ENCODE data around the gene ADGRG6.

Gene ADGRG6

GRCh38 chr6:142258757-142259156 lies 43.0 kb upstream of the ADGRG6 start:
- H3K23ac ChIP-seq (ENCODE audit: low read length), result no peak overlapping the region
- H2BK120ac ChIP-seq (ENCODE audit: insufficient read depth, low read length, poor library complexity), result no peak overlapping the region
- no peaks in the 10 kb centered on the region for H3K79me1 ChIP-seq (ENCODE audit: low read length)
- no peak overlapping the region for H2AK5ac ChIP-seq (ENCODE audit: low read length)
- H4K8ac ChIP-seq (ENCODE audit: low read depth, low read length), result no peak overlapping the region
- no peak overlapping the region for H4K91ac ChIP-seq (ENCODE audit: low read depth, low read length)
- H2BK12ac ChIP-seq (ENCODE audit: low read length), result no peak overlapping the region
- no peak overlapping the region for H3K18ac ChIP-seq (ENCODE audit: low read length)
- no peak overlapping the region for H3K27ac ChIP-seq (ENCODE audit: low read depth, low read length)
- H3K4me3 ChIP-seq (ENCODE audit: low read depth, low read length), result no peak overlapping the region
- WGBS (ENCODE audit: extremely low coverage, insufficient coverage, insufficient read length), result no CpG with 5 or more reads among the region's 8 CpGs
- no peaks in the 10 kb centered on the region for H3K79me2 ChIP-seq (ENCODE audit: control insufficient read depth, insufficient read depth, low read length, poor library complexity)
- H4K12ac ChIP-seq (ENCODE audit: low read depth, low read length), result no peak overlapping the region
- no peaks in the 10 kb centered on the region for H3K27me3 ChIP-seq (ENCODE audit: insufficient read depth, low read length)
- DNase-seq, result peak; percentile 21 to 60
- no peak overlapping the region for H3K4ac ChIP-seq (ENCODE audit: low read depth, low read length)
- no peak overlapping the region for H2AFZ ChIP-seq (ENCODE audit: insufficient read depth, low read length, poor library complexity)
- no peaks in the 10 kb centered on the region for H3K9me3 ChIP-seq (ENCODE audit: insufficient read depth, low read depth, low read length)
- H3K14ac ChIP-seq (ENCODE audit: low read length), result no peak overlapping the region
- no peak overlapping the region for H3K9ac ChIP-seq (ENCODE audit: low read length)
- no peak overlapping the region for H3K4me2 ChIP-seq (ENCODE audit: low read length)
- H2BK5ac ChIP-seq (ENCODE audit: low read depth, low read length, poor library complexity), result no peak overlapping the region
- H3K36me3 ChIP-seq (ENCODE audit: control insufficient read depth in 1 of 2, insufficient read depth in 2 of 2, low read length in 2 of 2), result no peaks in the 10 kb centered on the region
- no peaks in the 10 kb centered on the region for H3K4me1 ChIP-seq (ENCODE audit: control insufficient read depth in 1 of 2, insufficient read depth in 2 of 2, low read length in 2 of 2)

DNA sequence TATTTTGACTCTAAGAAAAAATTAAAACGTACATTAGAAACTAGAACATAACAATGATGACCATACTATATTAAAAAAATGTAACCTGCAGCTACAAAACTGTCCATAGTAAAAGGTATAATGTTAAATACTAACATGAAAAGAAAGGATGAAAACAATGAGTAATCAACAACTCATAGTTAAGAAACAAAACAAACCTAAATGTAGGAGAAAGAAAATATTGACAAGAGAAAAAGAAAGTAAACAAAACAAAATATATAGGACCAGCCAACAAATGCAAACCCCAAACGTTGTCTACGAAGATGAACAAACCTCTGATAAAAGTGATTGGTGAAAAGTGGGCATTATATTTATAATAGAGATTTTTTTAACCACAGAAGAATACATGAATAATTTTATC lies 41.1 kb upstream of the ADGRG6 start:
- H3K79me1 ChIP-seq (ENCODE audit: low read length), result no peaks in the 10 kb centered on the region
- H3K9ac ChIP-seq (ENCODE audit: low read length), result no peak overlapping the region
- no CpG with 5 or more reads among the region's 3 CpGs for WGBS (ENCODE audit: extremely low coverage, insufficient coverage, insufficient read length)
- no peak overlapping the region for H4K8ac ChIP-seq (ENCODE audit: low read depth, low read length)
- no peaks in the 10 kb centered on the region for H3K27me3 ChIP-seq (ENCODE audit: insufficient read depth, low read length)
- H3K4me2 ChIP-seq (ENCODE audit: low read length), result no peak overlapping the region
- no peak for DNase-seq
- H4K91ac ChIP-seq (ENCODE audit: low read depth, low read length), result no peak overlapping the region
- no peak overlapping the region for H4K12ac ChIP-seq (ENCODE audit: low read depth, low read length)
- H3K4ac ChIP-seq (ENCODE audit: low read depth, low read length), result no peak overlapping the region
- H2BK120ac ChIP-seq (ENCODE audit: insufficient read depth, low read length, poor library complexity), result no peak overlapping the region
- no peak overlapping the region for H2BK5ac ChIP-seq (ENCODE audit: low read depth, low read length, poor library complexity)
- H3K79me2 ChIP-seq (ENCODE audit: control insufficient read depth, insufficient read depth, low read length, poor library complexity), result no peaks in the 10 kb centered on the region
- no peak overlapping the region for H2AK5ac ChIP-seq (ENCODE audit: low read length)
- H2AFZ ChIP-seq (ENCODE audit: insufficient read depth, low read length, poor library complexity), result no peak overlapping the region
- H3K36me3 ChIP-seq (ENCODE audit: control insufficient read depth in 1 of 2, insufficient read depth in 2 of 2, low read length in 2 of 2), result no peaks in the 10 kb centered on the region
- no peak overlapping the region for H3K27ac ChIP-seq (ENCODE audit: low read depth, low read length)
- no peak overlapping the region for H3K23ac ChIP-seq (ENCODE audit: low read length)
- H3K4me1 ChIP-seq (ENCODE audit: control insufficient read depth in 1 of 2, insufficient read depth in 2 of 2, low read length in 2 of 2), result no peaks in the 10 kb centered on the region
- no peak overlapping the region for H3K4me3 ChIP-seq (ENCODE audit: low read depth, low read length)
- H2BK12ac ChIP-seq (ENCODE audit: low read length), result no peak overlapping the region
- H3K9me3 ChIP-seq (ENCODE audit: insufficient read depth, low read depth, low read length), result no peaks in the 10 kb centered on the region
- H3K14ac ChIP-seq (ENCODE audit: low read length), result no peak overlapping the region
- H3K18ac ChIP-seq (ENCODE audit: low read length), result no peak overlapping the region

- Histone ChIP-seq H3K27ac (ENCODE audit: low read depth, low read length) (no peak overlapping the region), H3K9me3 (ENCODE audit: insufficient read depth, low read depth, low read length) (no peaks in the 10 kb centered on the region)
Observed at GRCh38 chr6:142262231-142262630, 39.6 kb upstream of the ADGRG6 start.

DNA sequence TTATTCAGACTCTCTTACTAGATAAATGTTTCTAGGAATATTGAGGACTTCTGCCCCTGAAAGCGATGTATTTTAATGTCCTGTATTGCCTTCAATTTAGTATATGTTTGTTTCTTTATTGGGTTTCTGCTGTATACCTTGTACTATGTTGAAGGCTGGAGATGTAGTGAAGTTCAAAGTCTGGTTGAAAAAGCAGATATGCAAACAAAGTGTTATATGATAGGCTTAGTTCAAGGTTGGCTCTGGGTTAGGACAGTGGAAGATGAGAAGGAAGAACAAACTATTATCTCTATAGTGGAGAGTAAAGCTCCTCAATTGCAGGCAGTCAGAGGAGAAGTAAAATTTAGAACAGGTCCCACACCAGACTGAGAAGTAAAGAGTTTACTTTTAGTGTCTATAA lies 36.3 kb upstream of the ADGRG6 start:
- H3K23ac ChIP-seq (ENCODE audit: low read length), result no peak overlapping the region
- no peak overlapping the region for H4K12ac ChIP-seq (ENCODE audit: low read depth, low read length)
- no peak for DNase-seq
- no CpG with 5 or more reads among the region's 1 CpG for WGBS (ENCODE audit: extremely low coverage, insufficient coverage, insufficient read length)
- no peak overlapping the region for H3K27ac ChIP-seq (ENCODE audit: low read depth, low read length)
- H3K18ac ChIP-seq (ENCODE audit: low read length), result no peak overlapping the region
- H3K36me3 ChIP-seq (ENCODE audit: control insufficient read depth in 1 of 2, insufficient read depth in 2 of 2, low read length in 2 of 2), result no peaks in the 10 kb centered on the region
- no peak overlapping the region for H2BK12ac ChIP-seq (ENCODE audit: low read length)
- H3K27me3 ChIP-seq (ENCODE audit: insufficient read depth, low read length), result no peaks in the 10 kb centered on the region
- H2AK5ac ChIP-seq (ENCODE audit: low read length), result no peak overlapping the region
- no peak overlapping the region for H2AFZ ChIP-seq (ENCODE audit: insufficient read depth, low read length, poor library complexity)
- no peak overlapping the region for H3K4me2 ChIP-seq (ENCODE audit: low read length)
- H3K14ac ChIP-seq (ENCODE audit: low read length), result no peak overlapping the region
- H3K9ac ChIP-seq (ENCODE audit: low read length), result no peak overlapping the region
- H3K4me3 ChIP-seq (ENCODE audit: low read depth, low read length), result no peak overlapping the region
- H4K8ac ChIP-seq (ENCODE audit: low read depth, low read length), result no peak overlapping the region
- no peak overlapping the region for H4K91ac ChIP-seq (ENCODE audit: low read depth, low read length)
- no peak overlapping the region for H3K4ac ChIP-seq (ENCODE audit: low read depth, low read length)
- no peaks in the 10 kb centered on the region for H3K4me1 ChIP-seq (ENCODE audit: control insufficient read depth in 1 of 2, insufficient read depth in 2 of 2, low read length in 2 of 2)
- no peaks in the 10 kb centered on the region for H3K9me3 ChIP-seq (ENCODE audit: insufficient read depth, low read depth, low read length)
- H2BK120ac ChIP-seq (ENCODE audit: insufficient read depth, low read length, poor library complexity), result no peak overlapping the region
- no peak overlapping the region for H2BK5ac ChIP-seq (ENCODE audit: low read depth, low read length, poor library complexity)
- H3K79me2 ChIP-seq (ENCODE audit: control insufficient read depth, insufficient read depth, low read length, poor library complexity), result no peaks in the 10 kb centered on the region
- H3K79me1 ChIP-seq (ENCODE audit: low read length), result no peaks in the 10 kb centered on the region

More at GRCh38 chr6:142262231-142262630, 39.6 kb upstream of the ADGRG6 start:
- Histone ChIP-seq H3K27me3 (ENCODE audit: insufficient read depth, low read length) (no peaks in the 10 kb centered on the region), H4K12ac (ENCODE audit: low read depth, low read length) (no peak overlapping the region), H3K23ac (ENCODE audit: low read length) (no peak overlapping the region), H3K4me2 (ENCODE audit: low read length) (no peak overlapping the region), H3K9ac (ENCODE audit: low read length) (no peak overlapping the region), H4K8ac (ENCODE audit: low read depth, low read length) (no peak overlapping the region), H3K4me1 (ENCODE audit: control insufficient read depth in 1 of 2, insufficient read depth in 2 of 2, low read length in 2 of 2) (no peaks in the 10 kb centered on the region), H3K79me1 (ENCODE audit: low read length) (no peaks in the 10 kb centered on the region), H3K4me3 (ENCODE audit: low read depth, low read length) (no peak overlapping the region), H2BK12ac (ENCODE audit: low read length) (no peak overlapping the region), H3K18ac (ENCODE audit: low read length) (no peak overlapping the region), H2AFZ (ENCODE audit: insufficient read depth, low read length, poor library complexity) (no peak overlapping the region), H2AK5ac (ENCODE audit: low read length) (no peak overlapping the region), H4K91ac (ENCODE audit: low read depth, low read length) (no peak overlapping the region), H2BK120ac (ENCODE audit: insufficient read depth, low read length, poor library complexity) (no peak overlapping the region), H3K36me3 (ENCODE audit: control insufficient read depth in 1 of 2, insufficient read depth in 2 of 2, low read length in 2 of 2) (no peaks in the 10 kb centered on the region), H3K79me2 (ENCODE audit: control insufficient read depth, insufficient read depth, low read length, poor library complexity) (no peaks in the 10 kb centered on the region), H2BK5ac (ENCODE audit: low read depth, low read length, poor library complexity) (no peak overlapping the region), H3K4ac (ENCODE audit: low read depth, low read length) (no peak overlapping the region), H3K14ac (ENCODE audit: low read length) (no peak overlapping the region)
- DNase-seq, result no peak

Measured in trophoblast cell (in vitro differentiated cells and primary cell).